Osteocyte (in vitro differentiated cells): Measurements from ENCODE around the gene RHOU. TPM values are rescaled to one million over a fixed set of nuclear protein-coding genes. Genes with fewer than 3 reads are reported as not detected.

Experiments used
- DNase-seq: peaks from one replicate; pipeline ENCODE4 v3.0.0; 2021; ENCODE audit warnings: mixed read lengths; ENCODE audit not compliant: unreplicated experiment; ENCODE audit errors: extremely low spot score
- H3K27ac Mint-ChIP-seq: one replicate; pipeline ENCODE4 v1.8.0; 2021; ENCODE audit warnings: mild to moderate bottlenecking, mixed read lengths; ENCODE audit not compliant: unreplicated experiment
- H3K27me3 Mint-ChIP-seq: one replicate; pipeline ENCODE4 v1.8.0; 2021; ENCODE audit warnings: mixed read lengths; ENCODE audit not compliant: unreplicated experiment
- H3K36me3 Mint-ChIP-seq: one replicate; pipeline ENCODE4 v1.8.0; 2021; ENCODE audit warnings: mixed read lengths; ENCODE audit not compliant: unreplicated experiment
- H3K4me1 Mint-ChIP-seq: one replicate; pipeline ENCODE4 v1.8.0; 2021; ENCODE audit warnings: mixed read lengths; ENCODE audit not compliant: unreplicated experiment
- H3K4me3 Mint-ChIP-seq: one replicate; pipeline ENCODE4 v1.8.0; 2021; ENCODE audit warnings: mild to moderate bottlenecking, moderate library complexity, mixed read lengths; ENCODE audit not compliant: unreplicated experiment
- H3K9me3 Mint-ChIP-seq: one replicate; pipeline ENCODE4 v1.8.0; 2021; ENCODE audit warnings: mixed read lengths; ENCODE audit not compliant: unreplicated experiment
- CTCF ChIP-seq: fragments of 200-600 bp; sonication (generic); IDR thresholded peaks from 2 replicates; pipeline ENCODE4 v1.5.0; 2021; ENCODE audit warnings: antibody characterized with exemption, mild to moderate bottlenecking, moderate library complexity
- total RNA-seq: library from RNA; stranded (reverse); gene quantifications from 2 replicates; pipeline ENCODE4 v1.2.1, GENCODE V29; 2021

RHOU gene
- total RNA-seq, 1 donor from 2014 or later = 2.3 TPM

GRCh38 chr1:228784181-228784580 lies 48.9 kb downstream of the RHOU start:
- TF ChIP-seq CTCF = no peak
- Mint-ChIP-seq H3K9me3 (no peaks in the 10 kb centered on the region), H3K27ac (no peak overlapping the region), H3K4me3 (no peak overlapping the region), H3K36me3 (no peaks in the 10 kb centered on the region), H3K27me3 (peaks cover 15% of the 10 kb centered on the region), H3K4me1 (no peaks in the 10 kb centered on the region)
- no peak for DNase-seq

- Mint-ChIP-seq H3K9me3 (no peaks in the 10 kb centered on the region), H3K27me3 (peaks cover 9% of the 10 kb centered on the region), H3K36me3 (no peaks in the 10 kb centered on the region), H3K4me1 (no peaks in the 10 kb centered on the region), H3K4me3 (no peak overlapping the region), H3K27ac (no peak overlapping the region)
- no peak for DNase-seq
- no peak for TF ChIP-seq CTCF
These were observed 50.4 kb downstream of the RHOU start for GRCh38 chr1:228785366-228786330.

GRCh38 chr1:228786361-228787129 lies 51.3 kb downstream of the RHOU start:
- TF ChIP-seq CTCF = no peak
- peaks cover 9% of the 10 kb centered on the region for H3K27me3 Mint-ChIP-seq
- no peaks in the 10 kb centered on the region for H3K4me1 Mint-ChIP-seq
- no peak overlapping the region for H3K4me3 Mint-ChIP-seq
- H3K9me3 Mint-ChIP-seq = no peaks in the 10 kb centered on the region
- no peaks in the 10 kb centered on the region for H3K36me3 Mint-ChIP-seq
- H3K27ac Mint-ChIP-seq = no peak overlapping the region
- no peak for DNase-seq

GRCh38 chr1:228791791-228792190 lies 56.5 kb downstream of the RHOU start:
- no peak for DNase-seq
- Mint-ChIP-seq H3K27me3 (peaks cover 9% of the 10 kb centered on the region), H3K4me3 (no peak overlapping the region), H3K27ac (no peak overlapping the region), H3K9me3 (no peaks in the 10 kb centered on the region), H3K36me3 (no peaks in the 10 kb centered on the region), H3K4me1 (no peaks in the 10 kb centered on the region)
- no peak for TF ChIP-seq CTCF

GRCh38 chr1:228792601-228793000 lies 57.3 kb downstream of the RHOU start:
- no peaks in the 10 kb centered on the region for H3K4me1 Mint-ChIP-seq
- no peak for TF ChIP-seq CTCF
- H3K27ac Mint-ChIP-seq = no peak overlapping the region
- no peak overlapping the region for H3K4me3 Mint-ChIP-seq
- DNase-seq = no peak
- peaks cover 8% of the 10 kb centered on the region for H3K27me3 Mint-ChIP-seq
- H3K36me3 Mint-ChIP-seq = no peaks in the 10 kb centered on the region
- no peaks in the 10 kb centered on the region for H3K9me3 Mint-ChIP-seq
